ENCODE measurements around the gene KDM1A.

The KDM1A gene

GRCh38 chr1:23018661-23019093 is 591 bp upstream of the KDM1A start:
- peak; percentile 39 for DNase-seq

- peak; percentile 70 for DNase-seq
These were observed 776 bp downstream of the KDM1A start for GRCh38 chr1:23019863-23020625.

DNA sequence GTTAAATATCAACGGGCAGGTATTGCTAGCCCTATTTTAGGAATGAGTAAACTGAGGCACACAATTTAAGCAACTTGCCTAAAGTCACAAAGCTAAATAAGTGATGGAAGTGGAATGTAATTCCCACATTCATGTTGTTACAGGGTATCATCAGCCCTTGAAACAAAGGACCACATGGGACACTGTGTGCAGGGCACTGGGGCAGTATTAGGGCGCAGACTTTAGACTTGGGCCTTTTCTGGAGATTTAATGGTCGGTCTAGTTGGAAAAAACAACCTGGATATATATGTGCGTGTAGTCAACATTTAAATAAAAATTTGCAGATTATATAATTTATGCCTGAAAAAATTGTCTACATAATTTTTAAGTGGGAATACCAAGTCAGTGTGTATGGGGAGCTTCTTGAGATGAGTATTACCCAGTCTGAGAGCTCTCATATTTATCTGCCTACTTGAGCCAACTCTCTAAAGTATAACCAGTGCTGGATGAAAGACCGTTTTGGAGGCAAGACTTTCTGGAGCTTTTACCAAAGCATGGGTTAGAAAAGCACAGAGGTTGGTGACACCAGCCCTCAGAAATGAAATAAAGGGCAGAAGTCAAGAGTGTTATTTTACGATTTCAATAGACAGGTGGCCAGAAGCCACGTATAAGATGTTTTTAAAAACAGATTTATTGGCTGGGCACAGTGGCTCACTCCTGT is 1.6 kb downstream of the KDM1A start:
- DNase-seq, result peak; percentile 4

GRCh38 chr1:23021834-23022233 is 2.6 kb downstream of the KDM1A start:
- DNase-seq, result no peak

GRCh38 chr1:23023174-23023845 is 4.0 kb downstream of the KDM1A start:
- no peak for DNase-seq

DNA sequence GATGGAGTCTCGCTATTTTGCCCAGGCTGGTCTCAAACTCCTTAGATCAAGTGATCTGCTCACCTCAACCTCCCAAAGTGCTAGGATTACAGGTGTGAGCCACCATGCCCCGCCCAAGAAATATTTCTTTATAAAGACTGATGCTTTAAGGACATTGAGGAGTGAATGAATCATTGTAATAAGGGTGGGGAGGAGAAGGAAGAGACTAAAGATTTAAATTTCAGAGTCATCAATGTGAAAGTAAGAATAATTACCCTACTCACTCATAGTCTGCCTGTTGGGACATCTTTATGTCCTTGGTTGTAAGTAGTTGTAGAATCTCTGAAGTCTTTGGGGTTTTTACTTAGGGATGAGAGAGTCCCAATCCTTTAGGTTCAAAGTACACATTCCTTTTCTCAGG is 7.3 kb downstream of the KDM1A start:
- no peak for DNase-seq

DNA sequence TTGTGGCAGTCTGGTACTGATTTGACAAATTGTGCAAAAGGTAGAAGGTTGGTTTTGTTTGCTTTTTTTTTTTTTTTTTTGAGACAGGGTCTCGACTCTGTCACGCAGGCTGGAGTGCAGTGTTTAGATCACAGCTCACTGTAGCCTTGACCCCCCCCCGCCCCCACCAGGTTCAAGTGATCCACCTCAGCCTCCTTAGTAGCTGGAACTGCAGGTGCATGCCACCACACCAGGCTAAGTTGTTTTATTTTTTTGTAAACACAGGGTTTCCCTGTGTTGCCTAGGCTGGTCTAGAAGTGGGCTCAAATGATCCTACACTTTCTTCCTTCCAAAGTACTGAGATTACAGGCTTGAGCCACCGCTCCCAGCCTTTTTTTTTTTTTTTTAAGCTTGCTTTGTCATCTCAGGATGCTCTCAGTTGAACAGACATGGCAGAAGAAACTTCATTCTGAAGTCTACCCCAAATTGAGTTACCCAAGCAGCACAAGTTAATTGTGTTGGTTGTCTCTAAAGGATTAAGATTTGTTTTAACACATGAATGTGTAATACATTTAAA is 8.2 kb downstream of the KDM1A start:
- no peak for DNase-seq

DNA sequence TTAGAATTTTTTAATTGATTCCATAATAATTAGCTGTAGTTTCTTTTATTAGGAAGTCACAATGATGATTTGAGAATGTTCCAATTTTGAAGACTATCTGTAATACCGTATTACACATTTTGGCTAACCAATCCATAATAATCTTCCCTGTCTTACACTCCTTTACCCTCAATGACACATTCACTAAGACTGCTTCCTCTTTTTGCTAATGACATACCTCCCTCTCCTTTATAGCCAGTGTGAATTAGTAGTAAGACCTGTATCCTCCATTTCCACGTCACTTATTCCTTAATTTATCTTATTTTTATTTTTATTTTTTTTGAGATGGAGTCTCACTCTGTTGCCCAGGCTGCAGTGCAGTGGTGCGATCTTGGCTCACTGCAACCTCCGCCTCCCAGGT is 10.1 kb downstream of the KDM1A start:
- no peak for DNase-seq

GRCh38 chr1:23035823-23036452 is 16.7 kb downstream of the KDM1A start:
- peak; percentile 25 for DNase-seq

- no peak for DNase-seq
These were observed 17.9 kb downstream of the KDM1A start for GRCh38 chr1:23037081-23037740.

GRCh38 chr1:23039308-23039826 is 20.1 kb downstream of the KDM1A start:
- DNase-seq, result no peak

GRCh38 chr1:23040509-23040908 is 21.2 kb downstream of the KDM1A start:
- no peak for DNase-seq

DNA sequence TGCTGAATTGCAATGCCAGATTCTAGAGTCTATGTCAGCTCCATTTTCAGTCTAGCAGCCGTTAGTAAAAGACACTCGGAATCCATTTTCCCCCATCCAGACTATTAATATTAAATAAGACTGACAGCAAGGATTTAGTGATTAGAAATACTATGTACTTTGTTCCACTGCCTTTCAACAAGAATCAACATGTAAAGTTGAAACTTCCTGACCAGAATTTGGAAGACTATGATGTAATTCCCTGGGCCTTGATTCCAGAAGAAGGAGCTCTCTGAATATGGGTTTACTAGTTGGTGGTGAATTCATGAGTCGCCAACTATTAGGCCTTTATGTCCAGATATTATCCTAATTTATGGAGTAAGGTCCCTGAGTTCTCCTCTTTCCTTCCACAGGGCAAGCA is 24.8 kb downstream of the KDM1A start:
- DNase-seq, result no peak

GRCh38 chr1:23050201-23050600 is 30.9 kb downstream of the KDM1A start:
- DNase-seq, result no peak

DNA sequence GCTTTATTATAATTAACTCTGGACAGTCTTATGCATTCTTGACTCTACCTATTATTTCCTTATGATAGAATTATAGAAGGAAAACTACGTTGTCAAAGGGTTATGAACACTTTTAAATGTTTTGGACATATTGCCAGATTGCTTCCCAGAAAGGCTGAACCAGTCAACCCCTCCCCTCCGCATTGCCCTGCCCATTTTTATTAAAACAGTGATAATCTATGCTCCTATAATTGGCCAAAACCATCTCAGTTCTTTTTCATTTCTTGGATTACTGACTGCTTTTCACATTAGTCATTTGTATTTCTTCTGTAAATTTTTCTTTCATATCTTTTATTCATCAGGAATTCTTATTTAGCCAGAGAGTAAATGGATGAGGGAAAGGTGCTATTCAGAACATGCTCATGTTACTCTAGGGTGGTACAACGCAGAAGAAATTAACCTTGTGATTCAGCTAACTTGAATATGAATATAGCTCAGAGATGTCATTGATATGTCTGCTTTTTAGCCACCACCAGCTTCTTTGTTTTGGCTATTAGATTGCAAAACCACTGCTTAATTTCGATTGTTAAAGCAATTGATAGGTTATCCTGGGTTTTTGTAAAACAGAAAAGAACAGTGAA is 32.1 kb downstream of the KDM1A start:
- DNase-seq, result no peak

DNA sequence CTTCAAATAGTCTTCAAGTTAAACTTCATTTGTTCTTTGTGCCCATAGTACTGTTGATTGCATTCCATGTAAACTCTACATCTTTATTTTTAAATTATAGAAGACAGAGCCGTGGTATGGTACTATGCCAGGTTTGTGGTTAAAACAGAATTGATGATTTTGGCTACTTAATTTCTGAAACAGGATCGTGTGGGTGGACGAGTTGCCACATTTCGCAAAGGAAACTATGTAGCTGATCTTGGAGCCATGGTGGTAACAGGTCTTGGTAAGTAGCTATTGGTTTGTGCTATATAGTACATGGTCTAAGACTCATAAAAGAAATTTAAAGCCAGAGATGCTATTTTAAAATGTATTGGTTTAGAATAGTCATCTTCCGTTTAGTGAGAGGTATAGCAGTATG is 38.0 kb downstream of the KDM1A start:
- DNase-seq, result no peak

DNA sequence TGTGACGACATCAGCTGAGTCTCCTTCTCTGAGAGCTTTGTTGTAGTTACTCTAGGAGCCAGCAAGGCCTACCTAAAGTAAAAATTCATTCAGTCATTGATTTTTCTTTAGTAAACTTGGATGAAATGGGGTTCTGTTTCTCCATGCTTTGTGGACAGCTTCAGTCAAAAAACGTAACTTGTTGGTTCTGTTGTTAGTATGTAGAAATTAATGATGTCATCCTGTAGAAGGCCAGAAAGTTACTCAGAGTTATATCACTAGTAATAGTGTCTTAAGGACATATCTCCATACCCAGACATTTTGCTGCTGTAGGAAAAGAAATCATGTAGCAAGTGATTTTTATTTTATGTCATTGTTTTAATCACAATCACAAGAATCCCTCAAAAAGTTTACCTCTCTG is 43.0 kb downstream of the KDM1A start:
- DNase-seq, result no peak

DNA sequence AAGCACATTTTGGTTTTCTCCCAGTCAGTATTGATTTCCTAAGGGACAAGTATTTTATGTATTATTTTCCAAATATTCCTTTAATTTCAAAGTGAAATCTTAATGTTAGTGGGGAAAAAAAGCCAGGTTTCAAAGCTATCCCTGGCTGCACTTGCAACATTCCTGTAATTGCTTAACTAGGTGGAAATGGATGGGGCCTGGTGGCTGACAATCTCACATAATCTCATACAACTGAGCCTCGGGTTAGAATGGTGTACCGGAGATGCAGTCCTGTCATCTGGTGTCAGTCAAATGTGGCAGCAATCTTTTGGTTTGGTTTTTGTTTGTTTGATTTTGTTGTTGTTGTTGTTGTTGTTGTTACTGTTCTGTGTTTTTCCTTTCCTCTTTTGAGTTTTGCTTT is 46.1 kb downstream of the KDM1A start:
- DNase-seq, result no peak

DNA sequence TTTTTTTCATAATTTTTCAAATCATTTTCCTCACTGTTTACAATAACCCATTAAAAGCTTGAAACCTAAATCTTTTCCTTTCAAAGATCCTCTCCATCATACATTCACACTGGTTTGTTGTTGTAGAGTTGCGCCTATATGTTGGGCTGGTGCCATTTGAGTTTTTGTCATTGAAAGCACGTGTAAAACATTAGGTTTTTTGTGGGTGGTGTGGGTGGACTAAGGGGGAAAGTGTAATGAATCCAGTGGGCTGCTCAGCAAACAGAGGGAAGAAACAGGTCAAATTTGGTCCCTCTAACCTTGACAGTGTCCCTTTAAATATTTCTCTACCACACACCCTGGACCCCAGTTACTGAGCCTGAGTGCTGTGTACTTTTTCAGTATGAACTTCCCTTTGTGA is 46.8 kb downstream of the KDM1A start:
- no peak for DNase-seq

DNA sequence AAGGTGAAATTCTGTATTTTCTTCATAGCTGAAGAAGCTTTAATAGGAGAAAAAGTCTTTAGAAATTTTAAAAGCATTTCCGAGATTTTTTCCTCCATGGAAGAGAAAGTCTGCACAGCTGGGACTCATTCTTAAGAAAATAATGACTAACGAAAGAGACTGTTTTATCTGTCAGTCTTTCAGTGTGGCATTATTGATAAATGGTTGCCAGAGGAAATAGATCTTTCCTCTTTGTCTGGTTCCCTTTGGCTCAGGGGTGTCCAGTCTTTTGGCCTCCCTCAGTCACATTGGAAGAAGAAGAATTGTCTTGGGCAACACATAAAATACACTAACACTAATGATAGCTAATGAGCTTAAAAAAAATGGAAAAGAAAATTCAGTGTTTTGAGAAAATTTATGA is 49.9 kb downstream of the KDM1A start:
- DNase-seq, result no peak

GRCh38 chr1:23069675-23070074 is 50.4 kb downstream of the KDM1A start:
- peak; percentile 3 for DNase-seq

GRCh38 chr1:23074012-23074411 is 54.7 kb downstream of the KDM1A start:
- no peak for DNase-seq

Measured in NCI-H69 (cell line).